ENCODE data around the gene TIRAP. TPM values are rescaled to one million over a fixed set of nuclear protein-coding genes. Genes with fewer than 3 reads are reported as not detected.
"Not testable (repeated sequence)": the region's sequence is repeated elsewhere in the genome, so short reads cannot be mapped to it uniquely, and the experiment has no call there.

Gene TIRAP
- 1 to 10 TPM; 4.2 to 6.4 TPM for total RNA-seq
- polyA plus RNA-seq (ENCODE audit: insufficient read length in 2 of 2): 10 to 100 TPM in 1 of 2 donors, 1 to 10 TPM in 1; 9.9 to 17.3 TPM
- long read RNA-seq, donor 1, partial matches to known transcripts: 0 of 1 reads
- long read RNA-seq, donor 1, other reads (novel, unspliced or antisense): 0 of 1 reads
- long read RNA-seq, donor 2: 0 reads
- long read RNA-seq, donor 3: 0 reads
- long read RNA-seq, donor 4, partial matches to known transcripts: 0 of 1 reads
- long read RNA-seq, donor 4, other reads (novel, unspliced or antisense): 0 of 1 reads

- no peaks in the 10 kb centered on the region for H3K9me3 ChIP-seq (ENCODE audit: control insufficient read depth, insufficient read depth, low read length)
- peak within 1 kb of the TSS; percentile 85 for H3K27ac ChIP-seq (ENCODE audit: low read depth, low read length)
- under 1% methylated on average over 80 of the region's 82 CpGs for WGBS (ENCODE audit: insufficient coverage)
- H3K36me3 ChIP-seq (ENCODE audit: control insufficient read depth, insufficient read depth, low read length): peaks cover 2% of the 10 kb centered on the region
- H3K27me3 ChIP-seq (ENCODE audit: control insufficient read depth, insufficient read depth, low read length): no peaks in the 10 kb centered on the region
- H3K4me3 ChIP-seq (ENCODE audit: low read depth, low read length): peak within 1 kb of the TSS; percentile 75
- peaks cover 33% of the 10 kb centered on the region for H3K4me1 ChIP-seq (ENCODE audit: control insufficient read depth, insufficient read depth, low read length)
- peak in 4 of 6 donors; percentile 31 to 84 (median 66) for DNase-seq (ENCODE audit: low read depth in 4 of 6, low spot score in 6 of 6)
These were observed at the start of gene TIRAP for GRCh38 chr11:126282736-126283591. Gene TIRAP (plus strand): TSS chr11:126283093. CDS start chr11:126290895, 7,802 bp downstream.

DNA sequence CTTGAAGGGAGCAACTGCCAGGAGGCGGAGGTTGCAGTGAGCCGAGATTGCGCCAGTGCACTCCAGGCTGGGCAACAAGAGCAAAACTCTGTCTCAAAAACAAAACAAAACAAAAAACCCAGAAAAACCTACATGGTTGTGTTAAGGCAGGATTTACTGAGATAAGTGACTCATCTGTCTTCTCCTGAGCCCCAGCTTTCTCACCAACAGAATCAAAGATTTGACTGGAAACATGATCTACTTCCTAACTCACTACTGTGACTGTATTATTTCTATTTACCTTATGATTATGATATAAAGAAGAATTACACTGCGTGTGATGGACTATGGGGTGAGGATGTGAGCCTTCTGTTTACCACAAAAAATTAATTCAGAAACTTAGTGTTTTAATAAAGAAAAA, 49.5 kb upstream of the TIRAP start:
- no peak overlapping the region for H3K27ac ChIP-seq (ENCODE audit: low read depth, low read length)
- WGBS (ENCODE audit: insufficient coverage): no CpG with 5 or more reads among the region's 4 CpGs
- no peak overlapping the region for H3K4me3 ChIP-seq (ENCODE audit: low read depth, low read length)
- no peak for DNase-seq (ENCODE audit: low read depth in 4 of 6, low spot score in 6 of 6)
- H3K27me3 ChIP-seq (ENCODE audit: control insufficient read depth, insufficient read depth, low read length): no peaks in the 10 kb centered on the region
- no peaks in the 10 kb centered on the region for H3K9me3 ChIP-seq (ENCODE audit: control insufficient read depth, insufficient read depth, low read length)
- no peaks in the 10 kb centered on the region for H3K4me1 ChIP-seq (ENCODE audit: control insufficient read depth, insufficient read depth, low read length)
- peaks cover 4% of the 10 kb centered on the region for H3K36me3 ChIP-seq (ENCODE audit: control insufficient read depth, insufficient read depth, low read length)

DNA sequence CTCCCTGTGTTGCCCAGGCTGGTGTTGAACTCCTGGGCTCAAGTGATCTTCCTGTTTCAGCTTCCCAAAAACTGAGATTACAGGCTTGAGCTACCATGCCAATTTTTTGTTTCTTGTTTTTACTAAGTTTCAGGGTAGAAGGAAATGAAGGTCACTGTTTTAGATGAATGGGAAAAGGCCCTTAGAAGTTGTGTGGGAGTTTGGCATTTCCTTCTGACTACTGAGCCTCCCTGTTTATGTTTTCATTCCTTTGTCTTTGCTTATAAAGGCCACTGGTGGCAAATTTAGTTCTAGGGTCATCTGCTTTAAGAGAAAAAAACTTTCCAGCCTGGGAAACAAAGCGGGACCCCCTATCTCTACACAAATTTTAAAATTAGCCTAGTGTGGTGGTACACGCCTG, 36.3 kb upstream of the TIRAP start:
- 83% methylated on average over 1 of the region's 2 CpGs for WGBS (ENCODE audit: insufficient coverage)
- no peak overlapping the region for H3K27ac ChIP-seq (ENCODE audit: low read depth, low read length)
- H3K36me3 ChIP-seq (ENCODE audit: control insufficient read depth, insufficient read depth, low read length): peaks cover 16% of the 10 kb centered on the region

GRCh38 chr11:126253265-126253664, 29.6 kb upstream of the TIRAP start:
- Histone ChIP-seq H3K27me3 (ENCODE audit: control insufficient read depth, insufficient read depth, low read length) (no peaks in the 10 kb centered on the region), H3K27ac (ENCODE audit: low read depth, low read length) (no peak overlapping the region), H3K4me3 (ENCODE audit: low read depth, low read length) (no peak overlapping the region), H3K4me1 (ENCODE audit: control insufficient read depth, insufficient read depth, low read length) (no peaks in the 10 kb centered on the region), H3K9me3 (ENCODE audit: control insufficient read depth, insufficient read depth, low read length) (no peaks in the 10 kb centered on the region), H3K36me3 (ENCODE audit: control insufficient read depth, insufficient read depth, low read length) (peaks cover 12% of the 10 kb centered on the region)
- DNase-seq (ENCODE audit: low read depth in 4 of 6, low spot score in 6 of 6): no peak
- WGBS (ENCODE audit: insufficient coverage): no CpG with 5 or more reads among the region's 4 CpGs

More for the DNA sequence above, 36.3 kb upstream of the TIRAP start:
- no peaks in the 10 kb centered on the region for H3K4me1 ChIP-seq (ENCODE audit: control insufficient read depth, insufficient read depth, low read length)
- H3K27me3 ChIP-seq (ENCODE audit: control insufficient read depth, insufficient read depth, low read length): no peaks in the 10 kb centered on the region
- H3K4me3 ChIP-seq (ENCODE audit: low read depth, low read length): no peak overlapping the region
- DNase-seq (ENCODE audit: low read depth in 4 of 6, low spot score in 6 of 6): no peak
- no peaks in the 10 kb centered on the region for H3K9me3 ChIP-seq (ENCODE audit: control insufficient read depth, insufficient read depth, low read length)

GRCh38 chr11:126254819-126255218, 28.1 kb upstream of the TIRAP start:
- Histone ChIP-seq H3K9me3 (ENCODE audit: control insufficient read depth, insufficient read depth, low read length) (no peaks in the 10 kb centered on the region), H3K4me1 (ENCODE audit: control insufficient read depth, insufficient read depth, low read length) (no peaks in the 10 kb centered on the region), H3K27me3 (ENCODE audit: control insufficient read depth, insufficient read depth, low read length) (no peaks in the 10 kb centered on the region), H3K36me3 (ENCODE audit: control insufficient read depth, insufficient read depth, low read length) (peaks cover 8% of the 10 kb centered on the region), H3K27ac (ENCODE audit: low read depth, low read length) (no peak overlapping the region), H3K4me3 (ENCODE audit: low read depth, low read length) (no peak overlapping the region)
- WGBS (ENCODE audit: insufficient coverage): 100% methylated on average over 1 of the region's 1 CpG
- no peak for DNase-seq (ENCODE audit: low read depth in 4 of 6, low spot score in 6 of 6)

DNA sequence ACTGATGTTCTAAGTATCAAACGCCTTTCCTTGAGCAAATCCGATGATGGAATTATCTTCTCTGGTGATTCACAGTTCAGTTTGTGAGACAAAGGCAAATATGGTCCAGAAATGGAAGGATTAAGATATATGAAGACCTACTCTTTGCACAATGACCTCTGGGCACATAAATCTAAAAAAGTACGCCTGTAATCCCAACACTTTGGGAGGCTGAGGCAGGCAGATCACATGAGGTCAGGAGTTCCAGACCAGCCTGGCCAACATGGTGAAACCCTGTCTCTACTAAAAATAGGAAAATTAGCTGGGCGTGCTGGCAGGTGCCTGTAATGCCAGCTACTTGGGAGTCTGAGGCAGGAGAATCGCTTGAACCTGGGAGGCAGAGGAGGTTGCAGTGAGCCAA, 27.4 kb upstream of the TIRAP start:
- not testable (repeated sequence) for H3K9me3 ChIP-seq (ENCODE audit: control insufficient read depth, insufficient read depth, low read length); H3K36me3 ChIP-seq (ENCODE audit: control insufficient read depth, insufficient read depth, low read length); H3K27ac ChIP-seq (ENCODE audit: low read depth, low read length); H3K27me3 ChIP-seq (ENCODE audit: control insufficient read depth, insufficient read depth, low read length); H3K4me1 ChIP-seq (ENCODE audit: control insufficient read depth, insufficient read depth, low read length); DNase-seq (ENCODE audit: low read depth in 4 of 6, low spot score in 6 of 6); H3K4me3 ChIP-seq (ENCODE audit: low read depth, low read length)
- 86% methylated on average over 2 of the region's 5 CpGs for WGBS (ENCODE audit: insufficient coverage)

DNA sequence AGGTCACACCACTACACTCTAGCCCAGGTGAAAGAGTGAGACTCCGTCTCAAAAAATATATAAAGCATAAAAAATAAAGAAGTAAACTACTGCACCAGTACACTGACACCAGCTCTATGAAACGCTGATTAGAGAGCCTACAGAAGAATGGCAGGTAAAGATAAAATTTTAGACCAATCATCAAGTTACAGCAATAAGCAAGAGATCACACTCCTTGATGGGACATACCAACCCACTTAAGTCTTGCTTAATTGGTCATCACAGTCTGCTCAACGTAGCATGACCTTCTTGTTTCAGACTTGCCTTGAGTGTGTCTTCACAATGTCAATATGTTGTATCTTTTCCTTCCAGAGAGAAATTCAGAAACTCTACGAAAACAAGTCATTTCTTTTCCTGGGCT, 26.7 kb upstream of the TIRAP start:
- H3K27ac ChIP-seq (ENCODE audit: low read depth, low read length): no peak overlapping the region
- H3K9me3 ChIP-seq (ENCODE audit: control insufficient read depth, insufficient read depth, low read length): no peaks in the 10 kb centered on the region
- no peak for DNase-seq (ENCODE audit: low read depth in 4 of 6, low spot score in 6 of 6)
- no peaks in the 10 kb centered on the region for H3K27me3 ChIP-seq (ENCODE audit: control insufficient read depth, insufficient read depth, low read length)
- H3K36me3 ChIP-seq (ENCODE audit: control insufficient read depth, insufficient read depth, low read length): peaks cover 8% of the 10 kb centered on the region
- H3K4me3 ChIP-seq (ENCODE audit: low read depth, low read length): no peak overlapping the region
- 83% methylated on average over 2 of the region's 4 CpGs for WGBS (ENCODE audit: insufficient coverage)
- no peaks in the 10 kb centered on the region for H3K4me1 ChIP-seq (ENCODE audit: control insufficient read depth, insufficient read depth, low read length)

DNA sequence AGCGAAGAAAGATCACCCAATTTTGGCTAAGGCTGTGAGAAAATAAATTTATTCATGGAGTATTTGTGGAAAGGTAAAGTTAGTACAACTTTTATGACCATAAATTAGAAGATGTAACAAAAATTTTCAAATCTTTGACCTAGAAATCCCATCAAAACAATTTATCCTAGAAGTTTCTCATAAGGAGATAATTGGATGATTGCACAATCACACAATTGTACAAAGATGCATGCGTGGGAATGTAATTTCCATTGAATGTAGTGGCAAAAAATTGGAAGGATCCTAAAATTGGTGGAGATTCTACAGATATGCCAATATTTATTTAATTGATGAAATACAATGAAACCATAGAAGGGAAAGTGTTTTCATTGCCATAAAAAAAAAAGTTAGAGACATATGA, 25.7 kb upstream of the TIRAP start:
- Histone ChIP-seq H3K27me3 (ENCODE audit: control insufficient read depth, insufficient read depth, low read length) (no peaks in the 10 kb centered on the region), H3K4me1 (ENCODE audit: control insufficient read depth, insufficient read depth, low read length) (no peaks in the 10 kb centered on the region), H3K4me3 (ENCODE audit: low read depth, low read length) (no peak overlapping the region), H3K9me3 (ENCODE audit: control insufficient read depth, insufficient read depth, low read length) (no peaks in the 10 kb centered on the region), H3K27ac (ENCODE audit: low read depth, low read length) (no peak overlapping the region), H3K36me3 (ENCODE audit: control insufficient read depth, insufficient read depth, low read length) (peaks cover 14% of the 10 kb centered on the region)
- WGBS (ENCODE audit: insufficient coverage): 100% methylated on average over 1 of the region's 2 CpGs
- DNase-seq (ENCODE audit: low read depth in 4 of 6, low spot score in 6 of 6): no peak

GRCh38 chr11:126257764-126258163, 25.1 kb upstream of the TIRAP start:
- Histone ChIP-seq H3K27ac (ENCODE audit: low read depth, low read length) (no peak overlapping the region), H3K4me1 (ENCODE audit: control insufficient read depth, insufficient read depth, low read length) (no peaks in the 10 kb centered on the region), H3K36me3 (ENCODE audit: control insufficient read depth, insufficient read depth, low read length) (peaks cover 13% of the 10 kb centered on the region), H3K27me3 (ENCODE audit: control insufficient read depth, insufficient read depth, low read length) (no peaks in the 10 kb centered on the region), H3K4me3 (ENCODE audit: low read depth, low read length) (no peak overlapping the region), H3K9me3 (ENCODE audit: control insufficient read depth, insufficient read depth, low read length) (no peaks in the 10 kb centered on the region)
- DNase-seq (ENCODE audit: low read depth in 4 of 6, low spot score in 6 of 6): no peak
- no CpG with 5 or more reads among the region's 2 CpGs for WGBS (ENCODE audit: insufficient coverage)

DNA sequence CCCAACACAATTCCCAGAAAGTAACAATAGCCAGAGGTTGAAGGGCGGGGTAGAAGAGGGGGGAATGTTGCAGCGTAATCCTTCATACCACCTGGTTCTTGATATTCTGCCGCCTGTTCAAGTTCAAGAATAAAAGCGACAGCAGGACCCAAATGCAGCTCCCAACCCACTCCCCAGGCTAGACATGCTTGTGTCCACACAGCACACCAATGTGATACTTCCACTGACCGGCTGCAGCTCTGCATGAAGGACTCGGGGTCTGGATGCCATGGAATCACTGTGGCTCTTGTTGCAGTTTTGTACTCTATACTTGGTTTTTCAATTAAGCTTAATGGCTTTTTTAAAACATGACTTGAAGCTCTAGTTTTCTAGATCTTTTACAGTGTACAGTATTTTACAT, 20.7 kb upstream of the TIRAP start:
- Histone ChIP-seq H3K36me3 (ENCODE audit: control insufficient read depth, insufficient read depth, low read length) (peaks cover 48% of the 10 kb centered on the region), H3K9me3 (ENCODE audit: control insufficient read depth, insufficient read depth, low read length) (no peaks in the 10 kb centered on the region), H3K4me1 (ENCODE audit: control insufficient read depth, insufficient read depth, low read length) (no peaks in the 10 kb centered on the region), H3K4me3 (ENCODE audit: low read depth, low read length) (no peak overlapping the region), H3K27me3 (ENCODE audit: control insufficient read depth, insufficient read depth, low read length) (no peaks in the 10 kb centered on the region), H3K27ac (ENCODE audit: low read depth, low read length) (no peak overlapping the region)
- WGBS (ENCODE audit: insufficient coverage): 95% methylated on average over 3 of the region's 6 CpGs
- DNase-seq (ENCODE audit: low read depth in 4 of 6, low spot score in 6 of 6): no peak

All from spinal cord (tissue), 10 donors.